Muscle layer of colon (tissue), 2 donors: ENCODE results near the gene AFF4.
A peak's percentile ranks its signal among the peaks of the same experiment; 100 is the strongest.

Experiments
- H3K27ac ChIP-seq: one replicate; pipeline ENCODE4 v1.7.0; 2013; ENCODE audit warnings: low read depth, mild to moderate bottlenecking, low read length, moderate library complexity
- H3K27me3 ChIP-seq, 2 donors: one replicate each; pipeline ENCODE4 v1.7.0; 2013; ENCODE audit warnings: low read length in 2 of 2, mild to moderate bottlenecking in 2 of 2; ENCODE audit not compliant: insufficient read depth in 2 of 2, control insufficient read depth in 1 of 2
- H3K36me3 ChIP-seq: one replicate; pipeline ENCODE4 v1.7.0; 2013; ENCODE audit warnings: mild to moderate bottlenecking, low read length; ENCODE audit not compliant: insufficient read depth
- H3K4me1 ChIP-seq: one replicate; pipeline ENCODE4 v1.7.0; 2013; ENCODE audit warnings: mild to moderate bottlenecking, low read length; ENCODE audit not compliant: insufficient read depth
- H3K4me3 ChIP-seq, 2 donors: one replicate each; pipeline ENCODE4 v1.7.0; 2013; ENCODE audit warnings: low read length in 2 of 2, low read depth in 1 of 2, mild to moderate bottlenecking in 1 of 2, moderate library complexity in 1 of 2
- H3K9ac ChIP-seq: one replicate; pipeline ENCODE4 v1.7.0; 2013; ENCODE audit warnings: low read length
- H3K9me3 ChIP-seq: one replicate; pipeline ENCODE4 v1.7.0; 2013; ENCODE audit warnings: mild to moderate bottlenecking, low read length
- donor health status: abdominal sarcoma.
- donor health status: Adenocarcinoma of cecum.

The AFF4 gene

GRCh38 chr5:132848270-132848669, 115.2 kb downstream of the AFF4 start:
- H3K9ac ChIP-seq, result no peak overlapping the region
- H3K27ac ChIP-seq, result no peak overlapping the region
- no peak overlapping the region for H3K4me3 ChIP-seq
- H3K36me3 ChIP-seq, result no peaks in the 10 kb centered on the region
- no peaks in the 10 kb centered on the region for H3K4me1 ChIP-seq
- no peaks in the 10 kb centered on the region for H3K27me3 ChIP-seq
- no peaks in the 10 kb centered on the region for H3K9me3 ChIP-seq

DNA sequence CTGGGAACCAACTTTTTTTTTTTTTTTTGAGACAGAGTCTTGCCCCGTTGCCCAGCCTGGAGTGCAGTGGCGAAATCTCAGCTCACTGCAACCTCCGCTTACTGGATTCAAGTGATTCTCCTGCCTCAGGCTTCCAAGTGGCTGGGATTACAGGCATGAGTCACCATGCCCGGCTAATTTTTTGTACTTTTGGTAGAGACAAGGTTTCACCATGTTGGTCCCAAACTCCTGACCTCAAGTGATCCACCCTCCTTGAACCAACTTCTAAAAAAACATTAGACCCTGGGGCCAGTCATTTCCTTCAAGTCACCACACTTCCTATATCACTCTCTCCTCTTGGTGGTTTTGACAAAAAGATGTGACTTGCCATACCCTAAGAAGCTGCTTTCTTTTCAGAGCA, 122.1 kb downstream of the AFF4 start:
- Histone ChIP-seq H3K4me1 (peaks cover 7% of the 10 kb centered on the region), H3K36me3 (no peaks in the 10 kb centered on the region), H3K9me3 (no peaks in the 10 kb centered on the region), H3K4me3 (no peak overlapping the region), H3K27ac (no peak overlapping the region), H3K9ac (no peak overlapping the region), H3K27me3 (no peaks in the 10 kb centered on the region)

GRCh38 chr5:132840896-132841295, 122.5 kb downstream of the AFF4 start:
- no peaks in the 10 kb centered on the region for H3K36me3 ChIP-seq
- H3K4me1 ChIP-seq, result peaks cover 7% of the 10 kb centered on the region
- no peak overlapping the region for H3K4me3 ChIP-seq
- H3K9me3 ChIP-seq, result no peaks in the 10 kb centered on the region
- no peak overlapping the region for H3K27ac ChIP-seq
- no peaks in the 10 kb centered on the region for H3K27me3 ChIP-seq
- no peak overlapping the region for H3K9ac ChIP-seq

DNA sequence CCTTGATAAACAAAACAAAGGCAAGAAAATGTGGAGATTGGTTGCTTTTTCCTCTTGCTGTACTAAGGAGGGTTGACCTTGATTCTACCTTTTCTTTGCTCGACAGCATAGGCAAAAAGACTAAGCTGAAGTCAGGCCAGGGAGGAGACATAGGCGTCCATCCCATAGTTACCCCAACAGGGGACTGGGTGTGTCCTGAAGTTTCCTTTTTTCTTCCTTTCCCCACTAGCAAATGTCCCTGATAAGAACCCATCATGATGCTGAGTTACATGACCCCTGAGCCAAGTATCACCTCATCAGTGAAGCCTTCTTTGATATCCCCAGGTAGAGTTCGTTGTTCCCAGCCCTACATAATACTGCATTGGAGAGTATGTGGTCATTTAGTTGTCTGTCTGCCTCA, 123.1 kb downstream of the AFF4 start:
- Histone ChIP-seq H3K36me3 (no peaks in the 10 kb centered on the region), H3K27me3 (no peaks in the 10 kb centered on the region), H3K9ac (no peak overlapping the region), H3K4me3 (no peak overlapping the region), H3K9me3 (no peaks in the 10 kb centered on the region), H3K27ac (no peak overlapping the region), H3K4me1 (peaks cover 7% of the 10 kb centered on the region)

DNA sequence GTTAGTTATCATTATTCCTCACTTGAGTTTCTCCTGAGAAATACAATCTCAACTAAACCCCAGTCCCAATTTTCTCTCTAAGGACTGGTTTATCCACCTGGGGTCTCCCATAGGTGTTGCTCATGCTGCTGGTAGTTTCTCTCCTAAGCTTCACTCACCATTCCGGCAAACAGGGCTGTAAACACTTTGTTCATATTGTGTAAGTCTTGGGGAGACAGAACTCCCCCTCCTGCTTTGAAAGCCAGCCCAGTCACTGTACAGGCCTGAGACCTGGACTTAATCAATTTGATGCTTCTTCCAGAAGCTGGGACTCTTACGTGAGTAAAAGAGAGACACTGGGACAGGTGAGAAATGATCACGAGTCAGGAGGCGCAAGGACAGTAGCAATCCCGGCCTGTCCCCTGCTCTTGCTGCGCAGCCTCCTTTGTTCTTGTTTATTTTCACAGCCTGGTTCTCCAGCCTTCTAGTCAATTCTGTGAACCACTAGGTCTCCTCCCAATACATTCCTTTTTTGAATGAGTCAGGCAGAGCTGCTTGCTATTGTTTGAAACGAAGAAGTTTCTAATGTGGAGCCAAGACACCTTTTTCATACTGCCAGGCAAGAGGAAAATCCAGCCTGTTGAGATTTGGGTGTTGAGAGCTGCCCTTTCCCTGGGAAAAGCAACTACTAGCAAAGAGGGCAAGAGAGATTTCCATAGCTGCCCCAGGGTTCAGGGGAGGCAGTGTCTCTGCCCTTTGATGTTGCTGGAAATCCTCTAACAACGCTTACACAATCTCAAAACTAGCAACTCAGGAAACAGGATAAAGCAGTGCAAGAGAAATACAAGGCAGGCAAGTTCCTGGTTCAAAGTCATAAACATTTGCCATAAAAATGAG, 123.8 kb downstream of the AFF4 start:
- H3K9ac ChIP-seq, result no peak overlapping the region
- H3K4me3 ChIP-seq, result no peak overlapping the region
- peak overlapping the region; percentile 13 for H3K27ac ChIP-seq
- no peaks in the 10 kb centered on the region for H3K9me3 ChIP-seq
- H3K36me3 ChIP-seq, result no peaks in the 10 kb centered on the region
- peaks cover 7% of the 10 kb centered on the region for H3K4me1 ChIP-seq
- no peaks in the 10 kb centered on the region for H3K27me3 ChIP-seq

DNA sequence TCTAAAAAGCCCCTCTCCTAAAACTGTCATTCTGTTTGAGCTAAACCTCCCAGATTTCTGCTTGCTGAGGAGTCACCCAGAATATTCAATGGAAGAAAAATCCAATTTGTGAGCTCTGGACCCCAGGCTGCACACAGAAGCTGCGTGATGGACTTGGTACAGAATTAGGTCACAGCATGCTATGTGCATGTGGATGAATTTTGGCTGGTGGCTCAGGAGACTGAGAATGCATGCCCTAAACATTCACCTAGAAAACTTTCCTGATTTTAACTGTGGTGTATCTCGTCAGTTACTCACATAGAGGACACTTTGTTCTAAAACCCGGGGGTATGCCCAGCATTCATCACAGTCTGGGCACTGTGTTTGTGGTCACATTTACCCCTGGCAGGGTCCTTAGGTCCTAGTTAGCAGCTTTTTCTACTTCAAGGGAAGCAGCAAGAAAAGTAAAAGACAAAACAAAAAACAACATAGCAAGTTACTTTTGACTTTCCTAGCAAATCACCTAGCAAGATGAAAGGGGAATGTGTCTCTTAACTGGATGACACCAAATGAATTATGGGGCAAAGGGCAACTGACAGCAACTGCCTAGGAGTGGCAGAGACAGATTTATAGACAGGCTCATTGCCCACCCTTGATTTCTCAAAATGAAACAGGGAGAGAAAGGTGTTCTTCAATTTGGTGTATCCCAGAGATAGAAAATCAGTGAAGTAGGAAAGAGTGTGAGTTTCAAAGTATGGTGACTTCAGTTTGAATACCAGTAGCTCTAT, 124.7 kb downstream of the AFF4 start:
- Histone ChIP-seq H3K4me3 (no peak overlapping the region), H3K27ac (no peak overlapping the region), H3K36me3 (no peaks in the 10 kb centered on the region), H3K27me3 (no peaks in the 10 kb centered on the region), H3K9me3 (no peaks in the 10 kb centered on the region), H3K9ac (no peak overlapping the region), H3K4me1 (peaks cover 7% of the 10 kb centered on the region)

- Histone ChIP-seq H3K27ac (no peak overlapping the region), H3K9me3 (no peaks in the 10 kb centered on the region), H3K4me3 (no peak overlapping the region), H3K36me3 (no peaks in the 10 kb centered on the region), H3K27me3 (no peaks in the 10 kb centered on the region), H3K4me1 (peaks cover 7% of the 10 kb centered on the region), H3K9ac (no peak overlapping the region)
Observed at GRCh38 chr5:132837868-132838267, 125.6 kb downstream of the AFF4 start.

GRCh38 chr5:132836852-132837251, 126.6 kb downstream of the AFF4 start:
- Histone ChIP-seq H3K4me1 (peaks cover 7% of the 10 kb centered on the region), H3K36me3 (no peaks in the 10 kb centered on the region), H3K9me3 (no peaks in the 10 kb centered on the region), H3K4me3 (no peak overlapping the region), H3K27me3 (no peaks in the 10 kb centered on the region), H3K9ac (no peak overlapping the region), H3K27ac (no peak overlapping the region)

DNA sequence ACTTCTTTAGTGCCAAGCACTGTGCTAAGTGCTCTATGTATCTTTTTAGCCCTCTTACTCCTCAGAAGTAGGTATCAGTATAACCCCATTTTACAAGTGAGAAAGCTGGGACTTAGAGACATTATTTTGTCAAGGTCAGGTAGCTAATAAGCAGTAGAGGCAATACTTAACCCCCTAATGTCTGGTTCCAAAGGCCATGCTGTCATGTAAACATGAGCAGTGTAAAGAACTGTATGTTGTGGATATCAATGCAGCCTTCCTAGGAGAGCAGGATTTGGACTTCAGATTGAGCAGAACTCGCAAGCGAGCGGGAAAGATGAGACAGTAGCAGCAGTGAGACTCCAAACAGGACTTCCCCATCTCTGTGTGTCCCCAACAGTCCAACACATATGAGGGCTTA, 129.4 kb downstream of the AFF4 start:
- Histone ChIP-seq H3K9ac (no peak overlapping the region), H3K4me1 (peaks cover 5% of the 10 kb centered on the region), H3K4me3 (no peak overlapping the region), H3K9me3 (no peaks in the 10 kb centered on the region), H3K27ac (no peak overlapping the region), H3K36me3 (no peaks in the 10 kb centered on the region), H3K27me3 (peaks cover 0 to 1% of the 10 kb centered on the region in 2 donors)

- Histone ChIP-seq H3K27me3 (peaks cover 0 to 5% of the 10 kb centered on the region in 2 donors), H3K27ac (no peak overlapping the region), H3K9ac (no peak overlapping the region), H3K36me3 (no peaks in the 10 kb centered on the region), H3K9me3 (no peaks in the 10 kb centered on the region), H3K4me1 (peaks cover 5% of the 10 kb centered on the region), H3K4me3 (no peak overlapping the region)
Observed at GRCh38 chr5:132832612-132833011, 130.8 kb downstream of the AFF4 start.

GRCh38 chr5:132831095-132831860, 132.2 kb downstream of the AFF4 start:
- H3K9me3 ChIP-seq, result no peaks in the 10 kb centered on the region
- peaks cover 5% of the 10 kb centered on the region for H3K4me1 ChIP-seq
- H3K36me3 ChIP-seq, result no peaks in the 10 kb centered on the region
- H3K4me3 ChIP-seq, result peak overlapping the region; percentile 59 to 90
- H3K27me3 ChIP-seq, result peaks cover 0 to 11% of the 10 kb centered on the region in 2 donors
- H3K27ac ChIP-seq, result no peak overlapping the region
- H3K9ac ChIP-seq, result no peak overlapping the region
